Measurements from ENCODE around the gene PXDN. TPM values are rescaled to one million over a fixed set of nuclear protein-coding genes. Genes with fewer than 3 reads are reported as not detected.
A peak's percentile ranks its signal among the peaks of the same experiment; 100 is the strongest.
"Not testable (repeated sequence)": the region's sequence is repeated elsewhere in the genome, so short reads cannot be mapped to it uniquely, and the experiment has no call there.

PXDN gene
- total and polyA plus RNA-seq, 8 donors: 2.0 to 21.1 (median 4.2) TPM

DNA sequence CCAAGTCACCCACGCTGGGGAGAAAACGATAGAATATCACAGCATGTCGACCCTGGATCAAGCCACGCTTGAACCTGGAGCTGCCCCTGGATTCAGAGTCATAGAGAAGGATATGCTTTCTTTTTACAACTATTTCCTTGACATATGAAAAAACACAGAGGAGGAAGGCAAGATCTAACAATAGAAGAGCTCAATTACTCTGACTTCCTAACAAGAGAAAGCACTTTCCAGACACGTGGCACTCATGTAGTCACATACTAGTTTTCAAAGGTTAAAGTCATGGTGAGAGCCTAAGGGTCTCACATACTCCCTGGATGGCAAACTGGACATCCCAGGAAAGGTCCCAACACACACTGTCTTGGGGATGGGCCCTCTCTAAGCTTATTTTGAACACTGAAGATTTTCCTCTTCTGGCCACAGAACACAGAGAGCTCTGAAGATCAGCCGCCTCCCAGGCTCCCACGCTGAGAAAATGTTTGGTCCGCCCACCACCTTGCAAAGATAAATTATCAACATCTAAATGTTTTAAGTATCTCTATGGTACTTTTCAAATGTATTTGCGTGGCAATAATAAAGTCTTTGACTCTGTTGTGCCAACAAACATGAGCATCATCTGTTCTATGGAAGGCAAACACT, 4.9 kb downstream of the PXDN start:
- H3K4me1 ChIP-seq: no peaks in the 10 kb centered on the region
- DNase-seq: no peak
- TF ChIP-seq, protein P1, sequence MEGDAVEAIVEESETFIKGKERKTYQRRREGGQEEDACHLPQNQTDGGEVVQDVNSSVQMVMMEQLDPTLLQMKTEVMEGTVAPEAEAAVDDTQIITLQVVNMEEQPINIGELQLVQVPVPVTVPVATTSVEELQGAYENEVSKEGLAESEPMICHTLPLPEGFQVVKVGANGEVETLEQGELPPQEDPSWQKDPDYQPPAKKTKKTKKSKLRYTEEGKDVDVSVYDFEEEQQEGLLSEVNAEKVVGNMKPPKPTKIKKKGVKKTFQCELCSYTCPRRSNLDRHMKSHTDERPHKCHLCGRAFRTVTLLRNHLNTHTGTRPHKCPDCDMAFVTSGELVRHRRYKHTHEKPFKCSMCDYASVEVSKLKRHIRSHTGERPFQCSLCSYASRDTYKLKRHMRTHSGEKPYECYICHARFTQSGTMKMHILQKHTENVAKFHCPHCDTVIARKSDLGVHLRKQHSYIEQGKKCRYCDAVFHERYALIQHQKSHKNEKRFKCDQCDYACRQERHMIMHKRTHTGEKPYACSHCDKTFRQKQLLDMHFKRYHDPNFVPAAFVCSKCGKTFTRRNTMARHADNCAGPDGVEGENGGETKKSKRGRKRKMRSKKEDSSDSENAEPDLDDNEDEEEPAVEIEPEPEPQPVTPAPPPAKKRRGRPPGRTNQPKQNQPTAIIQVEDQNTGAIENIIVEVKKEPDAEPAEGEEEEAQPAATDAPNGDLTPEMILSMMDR (IDR thresholded peaks at IDR 0.05): no peak
- FAIRE-seq: no peak
- H3K4me3 ChIP-seq: no peak overlapping the region
- peaks cover 0 to 5% (median 0%) of the 10 kb centered on the region in 4 donors for H3K27me3 ChIP-seq
- H3K36me3 ChIP-seq: no peaks in the 10 kb centered on the region
- WGBS, 2 donors: 61 to 77% methylated on average over 9 of the region's 9 CpGs
- intact Hi-C loops (cut with DNase I): no loop called here
- H3K9me3 ChIP-seq: no peaks in the 10 kb centered on the region
- no peak for ATAC-seq
- H3K27ac ChIP-seq: no peak overlapping the region

DNA sequence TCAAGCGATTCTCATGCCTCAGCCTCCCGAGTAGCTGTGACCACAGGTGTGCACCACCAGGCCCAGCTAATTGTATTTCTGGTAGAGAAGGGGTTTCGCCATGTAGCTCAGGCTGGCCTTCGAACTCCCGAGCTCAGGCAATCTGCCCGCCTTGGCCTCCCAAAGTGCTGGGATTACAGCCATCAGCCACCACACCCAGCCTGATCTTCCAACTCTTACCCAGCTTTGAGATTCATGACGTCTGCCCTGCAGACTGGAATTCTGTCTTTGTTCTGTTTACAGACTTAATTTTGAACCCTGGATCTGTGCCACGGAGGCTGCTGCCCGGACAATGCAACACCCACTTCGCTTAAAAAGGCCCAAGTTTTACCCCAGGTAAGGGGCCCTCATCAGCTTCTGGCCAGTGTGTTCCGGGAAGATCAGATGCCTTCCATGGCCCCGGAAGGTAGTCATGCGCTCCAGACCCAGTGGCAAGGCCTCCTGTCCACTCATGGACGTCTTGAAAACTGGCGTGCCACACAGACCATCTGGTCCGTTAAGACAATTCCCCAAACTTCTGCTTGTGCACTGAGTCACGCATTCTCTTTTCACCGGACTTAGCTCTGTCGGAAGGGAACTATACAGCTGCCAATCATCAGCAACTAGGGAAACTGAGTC, 5.5 kb downstream of the PXDN start:
- Histone ChIP-seq H3K4me3 (no peak overlapping the region), H3K27me3 (no peaks in the 10 kb centered on the region), H3K27ac (no peak overlapping the region), H3K4me1 (no peaks in the 10 kb centered on the region), H3K36me3 (no peaks in the 10 kb centered on the region), H3K9me3 (no peaks in the 10 kb centered on the region)
- 81 to 88% methylated on average over 19 of the region's 19 CpGs for WGBS, 2 donors
- ATAC-seq: no peak
- no peak for FAIRE-seq
- TF ChIP-seq, protein P1 (IDR thresholded peaks at IDR 0.05): no peak
- DNase-seq: peak in 1 of 6 donors; percentile 4
- intact Hi-C loops (cut with DNase I): no loop called here

DNA sequence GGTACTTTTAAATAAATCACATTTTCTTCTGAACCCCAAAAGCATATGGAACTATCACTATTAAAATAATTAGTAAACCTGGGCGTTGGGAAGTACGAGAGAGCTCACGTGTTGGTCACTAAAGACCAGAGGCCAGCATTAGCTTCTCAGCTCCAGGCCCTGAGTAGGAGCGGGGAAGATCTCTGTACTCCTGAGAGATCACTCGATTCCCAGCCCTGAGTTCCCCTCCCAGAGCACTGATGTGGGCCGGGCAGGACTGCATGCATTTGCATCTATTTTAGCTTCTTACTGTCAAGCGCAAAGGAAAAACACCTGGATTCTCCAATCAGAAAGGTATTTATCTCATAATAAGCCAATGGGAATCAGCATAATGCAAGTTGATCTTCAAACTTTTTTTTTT, 6.2 kb downstream of the PXDN start:
- intact Hi-C loops (cut with DNase I): no loop called here
- Histone ChIP-seq H3K27ac (no peak overlapping the region), H3K4me3 (no peak overlapping the region), H3K36me3 (no peaks in the 10 kb centered on the region), H3K4me1 (no peaks in the 10 kb centered on the region), H3K27me3 (no peaks in the 10 kb centered on the region), H3K9me3 (no peaks in the 10 kb centered on the region)
- TF ChIP-seq, protein P1 (IDR thresholded peaks at IDR 0.05): no peak
- WGBS, 2 donors: 78 to 79% methylated on average over 7 of the region's 7 CpGs
- FAIRE-seq: no peak
- no peak for ATAC-seq
- no peak for DNase-seq

DNA sequence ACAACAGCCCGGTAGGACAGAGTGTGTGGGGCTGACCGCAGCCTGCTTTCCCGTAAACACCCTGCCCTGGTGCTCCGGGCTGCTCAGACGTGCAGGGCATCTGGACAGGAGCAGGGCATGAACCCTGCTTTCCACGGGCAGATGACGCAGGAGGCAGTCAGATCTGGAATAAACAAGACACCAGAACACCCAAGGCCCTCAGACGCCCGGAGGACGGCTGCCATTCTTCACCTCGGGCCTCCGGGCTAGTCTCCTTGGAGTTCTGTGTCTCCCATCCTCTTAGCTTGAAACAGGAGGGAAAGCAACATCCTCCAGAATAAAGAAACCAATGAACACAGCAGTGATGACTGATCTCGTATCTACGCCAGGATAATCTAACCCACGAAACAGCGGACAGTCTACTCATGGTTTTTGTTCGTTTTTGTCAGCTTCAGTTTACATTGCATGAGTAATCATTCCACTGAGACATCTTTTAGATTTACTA, 7.3 kb downstream of the PXDN start:
- TF ChIP-seq, protein P1 (IDR thresholded peaks at IDR 0.05): no peak
- intact Hi-C loops (cut with DNase I): no loop called here
- DNase-seq (no peak), ATAC-seq (no peak), FAIRE-seq (no peak)
- no peak overlapping the region for H3K27ac ChIP-seq
- H3K4me1 ChIP-seq: no peaks in the 10 kb centered on the region
- H3K27me3 ChIP-seq: no peaks in the 10 kb centered on the region
- H3K4me3 ChIP-seq: no peak overlapping the region
- WGBS, 2 donors: 73 to 80% methylated on average over 17 of the region's 17 CpGs
- no peaks in the 10 kb centered on the region for H3K9me3 ChIP-seq
- H3K36me3 ChIP-seq: no peaks in the 10 kb centered on the region

DNA sequence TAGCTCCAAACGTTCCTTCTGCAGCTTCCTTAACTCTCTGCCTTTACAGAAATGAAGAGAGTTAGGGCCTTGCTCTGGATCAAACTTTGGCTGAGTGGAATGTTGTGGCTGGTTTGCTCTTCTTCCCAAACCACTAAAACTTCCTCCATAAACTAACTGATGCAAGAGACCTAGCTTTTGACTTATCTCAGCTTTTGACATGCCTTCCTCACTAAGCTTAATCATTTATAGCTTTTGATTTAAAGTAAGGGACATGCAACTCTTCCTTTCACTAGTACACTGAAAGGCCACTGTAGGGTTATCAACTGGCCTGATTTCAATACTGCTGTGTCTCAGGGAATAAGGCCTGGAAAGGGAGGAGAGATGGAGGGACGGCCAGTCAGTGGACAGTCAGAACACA, 8.3 kb downstream of the PXDN start:
- no peaks in the 10 kb centered on the region for H3K9me3 ChIP-seq
- DNase-seq (no peak), ATAC-seq (no peak), FAIRE-seq (no peak)
- no peak overlapping the region for H3K4me3 ChIP-seq
- 35 to 55% methylated on average over 2 of the region's 2 CpGs for WGBS, 2 donors
- no peak overlapping the region for H3K27ac ChIP-seq
- TF ChIP-seq, protein P1 (IDR thresholded peaks at IDR 0.05): no peak
- no peaks in the 10 kb centered on the region for H3K4me1 ChIP-seq
- intact Hi-C loops (cut with DNase I): no loop called here
- no peaks in the 10 kb centered on the region for H3K36me3 ChIP-seq
- H3K27me3 ChIP-seq: no peaks in the 10 kb centered on the region

DNA sequence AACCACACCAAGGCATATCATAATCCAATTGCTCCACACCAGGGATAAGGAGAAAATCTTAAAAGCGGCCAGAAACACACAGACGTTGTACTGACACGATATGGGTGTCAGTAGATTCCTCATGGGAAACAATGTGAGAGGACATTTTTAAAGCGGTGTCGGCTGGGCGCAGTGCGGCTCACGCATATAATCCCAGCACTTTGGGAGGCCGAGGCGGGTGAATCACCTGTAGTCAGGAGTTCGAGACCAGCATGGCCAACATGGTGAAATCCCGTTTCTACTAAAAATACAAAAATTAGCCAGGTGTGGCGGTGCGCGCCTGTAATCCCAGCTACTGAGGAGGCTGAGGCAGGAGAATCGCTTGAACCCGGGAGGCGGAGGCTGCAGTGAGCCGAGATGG, 11.0 kb downstream of the PXDN start:
- intact Hi-C loops (cut with DNase I); DNase-seq; H3K27me3 ChIP-seq; H3K4me1 ChIP-seq; H3K4me3 ChIP-seq; H3K9me3 ChIP-seq; ATAC-seq; H3K27ac ChIP-seq; FAIRE-seq; H3K36me3 ChIP-seq: not testable (repeated sequence)
- 92% methylated on average over 19 of the region's 19 CpGs for WGBS, 2 donors
